ENCODE results near the gene C19orf81. TPM values are rescaled to one million over a fixed set of nuclear protein-coding genes. Genes with fewer than 3 reads are reported as not detected.

C19orf81 gene
- total RNA-seq, 1 donor from 2014 or later: not detected

DNA sequence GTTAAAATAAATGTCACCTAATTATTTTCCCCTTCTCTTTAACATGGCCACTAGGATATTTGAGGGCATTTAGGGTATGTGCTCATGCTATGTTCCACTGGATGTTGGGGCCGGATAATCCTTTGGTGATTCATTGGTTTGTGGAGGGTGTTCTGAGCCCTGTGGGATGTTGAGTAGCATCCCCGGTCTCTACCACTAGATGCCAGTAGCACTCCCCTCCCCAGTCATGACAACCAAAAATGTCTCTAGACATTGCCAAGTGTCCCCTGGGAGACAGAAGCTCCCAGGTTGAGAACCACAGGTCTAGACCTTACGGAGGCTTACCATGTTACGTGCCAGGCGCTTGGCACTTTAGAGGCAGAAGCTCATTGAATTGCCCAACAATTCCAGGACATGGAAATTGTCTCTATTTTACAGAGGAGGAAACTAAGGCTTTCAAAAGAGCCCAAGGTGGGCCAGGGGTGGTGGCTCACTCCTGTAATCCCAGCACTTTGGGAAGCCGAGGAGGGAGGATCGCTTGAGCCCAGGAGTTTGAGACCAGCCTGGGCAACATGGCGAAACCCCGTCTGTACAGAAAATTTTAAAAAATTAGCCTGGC lies 56.3 kb downstream of the C19orf81 start:
- peak; percentile 67 to 83 for DNase-seq (ENCODE audit: low spot score in 2 of 2)
- no peak for FAIRE-seq

GRCh38 chr19:50706387-50706786 lies 57.1 kb downstream of the C19orf81 start:
- FAIRE-seq: no peak

DNA sequence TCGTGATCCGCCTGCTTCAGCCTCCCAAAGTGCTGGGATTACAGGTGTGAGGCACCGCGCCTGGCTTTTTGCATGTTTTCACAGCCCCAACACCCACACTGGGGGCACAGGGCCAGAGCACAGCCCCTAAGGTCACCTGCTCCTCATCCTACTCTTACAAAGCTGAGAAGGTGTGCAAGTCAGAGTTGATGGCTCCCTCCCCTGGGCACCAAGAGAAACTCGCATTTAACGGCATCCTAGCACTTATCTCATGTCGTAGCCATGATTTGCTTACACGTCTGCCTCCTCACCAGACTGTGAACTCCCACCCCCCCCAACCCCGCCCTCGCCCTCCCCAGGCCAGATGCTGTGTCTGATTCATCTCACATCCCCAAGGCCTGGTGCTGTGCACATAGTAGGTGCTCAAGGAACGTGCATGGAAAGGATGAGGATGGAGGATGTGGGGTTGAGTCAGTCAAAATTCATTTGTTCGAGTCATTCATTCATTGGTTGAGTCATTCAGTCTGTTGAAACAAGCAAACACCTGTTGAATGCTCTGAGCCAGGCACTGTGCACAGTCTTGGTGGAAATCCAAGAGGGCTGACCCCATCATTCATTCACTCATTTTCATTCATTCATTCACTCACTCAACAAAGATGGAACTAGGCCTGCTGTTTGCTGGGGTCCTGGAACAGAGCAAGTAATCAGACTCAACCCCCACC lies 59.1 kb downstream of the C19orf81 start:
- FAIRE-seq: no peak
- no peak for DNase-seq (ENCODE audit: low spot score in 2 of 2)

More at GRCh38 chr19:50706387-50706786, 57.1 kb downstream of the C19orf81 start:
- DNase-seq (ENCODE audit: low spot score in 2 of 2): no peak

Other genes with a start within 250 kb of the C19orf81 start
- under 0.01 TPM for gene SPIB, start 230.5 kb upstream of the C19orf81 start, total RNA-seq
- not detected for gene MYBPC2, start 216.6 kb upstream of the C19orf81 start, total RNA-seq
- gene EMC10, start 172.9 kb upstream of the C19orf81 start, total RNA-seq: 53.4 TPM
- 2.0 TPM for gene GARIN5A, start 172.6 kb upstream of the C19orf81 start, total RNA-seq
- gene JOSD2, start 138.3 kb upstream of the C19orf81 start, total RNA-seq: 6.9 TPM
- 0.82 TPM for gene ASPDH, start 135.5 kb upstream of the C19orf81 start, total RNA-seq
- gene LRRC4B, start 81.0 kb upstream of the C19orf81 start, total RNA-seq: 78.3 TPM
- gene SYT3, start 9.6 kb upstream of the C19orf81 start, total RNA-seq: 20.4 TPM
- 18.3 TPM for gene SHANK1, start 70.4 kb downstream of the C19orf81 start, total RNA-seq
- gene CLEC11A, start 73.9 kb downstream of the C19orf81 start, total RNA-seq: 2.4 TPM
- gene GPR32, start 121.0 kb downstream of the C19orf81 start, total RNA-seq: not detected
- not detected for gene ACP4, start 141.0 kb downstream of the C19orf81 start, total RNA-seq
- not detected for gene KLK1, start 174.3 kb downstream of the C19orf81 start, total RNA-seq
- not detected for gene KLK15, start 184.1 kb downstream of the C19orf81 start, total RNA-seq
- not detected for gene KLK3, start 205.5 kb downstream of the C19orf81 start, total RNA-seq
- not detected for gene KLK2, start 224.0 kb downstream of the C19orf81 start, total RNA-seq